Retinal pigment epithelial cell (primary cell): ENCODE measurements around the gene B3GALNT2.
"Not testable (repeated sequence)": the region's sequence is repeated elsewhere in the genome, so short reads cannot be mapped to it uniquely, and the experiment has no call there.

Source experiments
- DNase-seq: peaks from one replicate; pipeline ENCODE4 v3.0.0-alpha.2; 2010; ENCODE audit warnings: low read depth
- H3K4me3 ChIP-seq: 2 replicates; pipeline ENCODE4 v1.5.1; 2011; ENCODE audit warnings: mild to moderate bottlenecking, low read length, control low read depth, moderate library complexity
- TF ChIP-seq, protein P1 (sequence below): conservative IDR thresholded peaks from 2 replicates; pipeline ENCODE4 v1.5.1; 2011; ENCODE audit warnings: low read depth, low read length, control low read depth, inconsistent platforms

Gene B3GALNT2

DNA sequence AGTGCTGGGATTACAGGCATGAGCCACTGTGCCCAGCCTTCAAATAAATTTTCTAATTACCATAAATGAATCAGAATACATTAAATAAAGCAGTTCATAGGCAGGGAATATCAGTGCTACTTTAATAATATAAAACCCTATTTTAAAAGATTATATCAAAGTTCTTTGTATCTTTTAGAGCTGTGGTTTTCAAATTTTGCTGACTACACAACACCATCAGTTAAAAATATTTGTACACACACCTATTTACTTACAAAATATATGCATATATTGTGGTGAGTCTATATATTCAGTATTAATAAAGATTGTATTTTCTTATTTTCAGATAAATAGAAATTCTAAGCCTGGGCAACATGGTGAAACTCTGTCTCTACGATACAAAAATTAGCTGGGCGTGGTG, 18.7 kb downstream of the B3GALNT2 start:
- no peak overlapping the region for H3K4me3 ChIP-seq
- TF ChIP-seq, protein P1, sequence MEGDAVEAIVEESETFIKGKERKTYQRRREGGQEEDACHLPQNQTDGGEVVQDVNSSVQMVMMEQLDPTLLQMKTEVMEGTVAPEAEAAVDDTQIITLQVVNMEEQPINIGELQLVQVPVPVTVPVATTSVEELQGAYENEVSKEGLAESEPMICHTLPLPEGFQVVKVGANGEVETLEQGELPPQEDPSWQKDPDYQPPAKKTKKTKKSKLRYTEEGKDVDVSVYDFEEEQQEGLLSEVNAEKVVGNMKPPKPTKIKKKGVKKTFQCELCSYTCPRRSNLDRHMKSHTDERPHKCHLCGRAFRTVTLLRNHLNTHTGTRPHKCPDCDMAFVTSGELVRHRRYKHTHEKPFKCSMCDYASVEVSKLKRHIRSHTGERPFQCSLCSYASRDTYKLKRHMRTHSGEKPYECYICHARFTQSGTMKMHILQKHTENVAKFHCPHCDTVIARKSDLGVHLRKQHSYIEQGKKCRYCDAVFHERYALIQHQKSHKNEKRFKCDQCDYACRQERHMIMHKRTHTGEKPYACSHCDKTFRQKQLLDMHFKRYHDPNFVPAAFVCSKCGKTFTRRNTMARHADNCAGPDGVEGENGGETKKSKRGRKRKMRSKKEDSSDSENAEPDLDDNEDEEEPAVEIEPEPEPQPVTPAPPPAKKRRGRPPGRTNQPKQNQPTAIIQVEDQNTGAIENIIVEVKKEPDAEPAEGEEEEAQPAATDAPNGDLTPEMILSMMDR = no peak
- DNase-seq = no peak

DNA sequence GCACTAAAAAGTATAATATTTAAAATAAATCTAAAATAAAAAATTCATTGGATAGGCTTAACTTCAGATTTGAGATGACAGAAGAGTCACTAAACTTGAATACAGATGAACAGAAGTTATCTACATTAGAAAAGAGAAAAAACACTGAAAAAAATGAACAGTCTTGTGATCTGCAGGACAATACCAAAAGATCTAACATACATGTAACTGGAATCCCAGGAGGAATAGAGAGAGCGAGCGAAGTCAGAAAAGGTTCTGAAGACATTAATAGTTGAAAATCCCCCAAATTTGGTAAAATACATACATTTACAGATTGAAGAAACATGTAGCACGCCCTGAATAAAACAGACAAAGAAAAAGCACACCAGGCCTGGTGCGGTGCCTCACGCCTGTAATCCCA, 21.2 kb downstream of the B3GALNT2 start:
- DNase-seq = no peak

DNA sequence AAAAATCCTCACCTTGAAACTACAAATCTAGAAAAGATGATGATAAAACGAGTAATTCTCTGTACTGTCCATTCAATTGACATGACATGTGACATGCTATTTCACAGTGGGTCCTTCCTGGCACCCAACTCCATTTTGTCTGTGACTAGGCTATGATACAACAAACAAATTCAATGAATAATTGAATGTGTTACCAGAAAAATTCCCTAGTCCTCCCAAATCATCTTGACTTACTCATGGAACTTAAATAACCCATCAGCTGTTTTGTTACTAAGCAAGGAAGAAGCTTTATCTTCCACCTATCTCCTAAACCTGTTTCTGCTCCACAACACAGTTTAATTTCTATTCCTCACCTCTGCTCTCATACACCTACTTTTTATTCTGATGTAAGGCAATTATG, 30.4 kb downstream of the B3GALNT2 start:
- TF ChIP-seq, protein P1 = no peak
- no peak overlapping the region for H3K4me3 ChIP-seq
- DNase-seq = no peak

More for the DNA sequence above, 21.2 kb downstream of the B3GALNT2 start:
- H3K4me3 ChIP-seq = no peak overlapping the region
- TF ChIP-seq, protein P1 = no peak

DNA sequence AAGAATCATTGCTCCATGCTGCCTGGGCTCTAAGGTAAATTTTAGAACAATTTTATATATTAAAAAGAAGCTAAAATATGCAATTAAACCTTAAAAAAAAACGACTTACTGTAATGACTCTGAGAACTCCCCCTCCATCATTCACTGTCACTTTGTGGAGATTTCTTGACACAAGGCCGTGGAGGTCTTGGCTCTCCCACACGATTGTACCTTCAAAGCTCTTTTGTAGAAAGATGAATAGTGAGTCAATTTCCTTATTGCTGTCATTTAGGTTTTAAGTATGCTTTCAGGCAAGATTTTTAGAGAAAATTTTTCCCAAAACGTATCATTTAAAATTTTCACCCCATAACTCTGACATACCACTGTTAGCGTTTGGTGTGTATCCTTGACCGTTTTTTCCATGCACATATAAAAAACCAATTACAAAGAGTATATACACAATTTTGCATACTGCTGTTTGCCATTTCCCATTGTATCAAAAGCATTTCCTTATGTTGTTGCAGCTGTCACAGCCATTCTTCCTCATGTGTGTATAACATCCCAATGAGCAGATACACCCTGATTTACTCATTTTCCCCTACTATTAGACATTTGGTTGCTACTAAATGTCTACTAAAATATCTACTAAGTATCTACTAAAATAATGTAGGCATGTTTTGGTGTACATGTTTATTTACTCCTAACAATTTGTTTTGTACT, 33.4 kb downstream of the B3GALNT2 start:
- TF ChIP-seq, protein P1 = no peak

DNA sequence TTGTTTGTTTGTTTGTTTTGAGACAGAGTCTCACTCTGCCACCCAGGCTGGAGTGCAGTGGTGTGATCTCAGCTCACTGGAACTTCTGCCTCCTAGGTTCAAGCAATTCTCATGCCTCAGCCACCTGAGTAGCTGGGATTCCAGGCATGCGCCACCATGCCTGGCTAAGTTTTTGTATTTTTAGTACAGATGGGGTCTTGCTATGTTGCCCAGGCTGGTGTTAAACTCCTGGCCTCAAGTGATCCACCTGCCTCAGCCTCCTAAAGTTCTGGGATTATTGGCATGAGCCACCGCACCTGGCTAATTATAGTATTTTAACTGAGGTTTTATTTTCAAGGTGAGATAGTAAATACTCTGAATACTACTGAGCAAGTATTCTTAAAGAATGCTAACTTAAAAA, 34.4 kb downstream of the B3GALNT2 start:
- DNase-seq, H3K4me3 ChIP-seq: not testable (repeated sequence)

More for the DNA sequence above, 33.4 kb downstream of the B3GALNT2 start:
- no peak overlapping the region for H3K4me3 ChIP-seq
- no peak for DNase-seq

DNA sequence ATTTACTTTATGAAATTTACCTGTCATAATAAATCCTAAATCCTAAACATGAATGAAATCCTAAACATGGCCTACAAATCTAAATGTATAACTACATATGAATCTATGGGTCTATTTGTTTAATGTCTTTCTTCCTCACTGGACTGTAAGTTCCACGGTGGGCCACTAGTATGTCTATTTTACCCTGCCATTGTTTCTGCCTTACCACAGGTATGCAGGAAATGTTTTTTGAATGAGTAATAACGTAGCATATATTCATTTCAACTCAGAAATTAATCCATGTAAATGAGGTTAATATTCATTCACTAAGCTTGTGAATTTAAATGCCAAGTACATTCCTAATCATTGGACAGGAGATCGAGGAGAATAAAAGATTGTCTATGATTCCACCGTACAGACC, 35.3 kb downstream of the B3GALNT2 start:
- no peak overlapping the region for H3K4me3 ChIP-seq
- TF ChIP-seq, protein P1 = peak; percentile 38
- peak; percentile 70 for DNase-seq

DNA sequence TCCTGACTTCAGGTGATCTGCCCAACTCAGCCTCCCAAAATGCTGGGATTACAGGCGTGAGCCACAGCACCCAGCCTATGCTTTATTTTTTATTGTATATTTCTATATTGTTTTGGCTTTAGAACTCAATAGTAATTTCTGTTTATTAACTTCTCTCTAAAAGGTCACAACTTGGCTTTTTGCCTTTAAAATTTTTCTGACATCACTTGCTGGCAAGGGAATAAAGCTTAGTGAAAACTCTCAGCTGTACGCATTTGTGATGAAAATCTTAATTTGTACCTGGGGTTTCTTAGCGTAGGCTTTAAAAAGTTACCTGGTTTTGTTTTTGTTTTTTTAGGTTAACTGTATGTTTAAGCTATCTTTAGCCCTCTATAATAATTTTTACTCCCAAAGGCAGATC, 36.2 kb downstream of the B3GALNT2 start:
- no peak for DNase-seq

More for the DNA sequence above, 36.2 kb downstream of the B3GALNT2 start:
- no peak overlapping the region for H3K4me3 ChIP-seq
- TF ChIP-seq, protein P1 = no peak
